HPDE6-E6E7 (cell line): ENCODE results near the gene AFAP1L2.

Experiments used
- DNase-seq: peaks from one replicate; pipeline ENCODE4 v3.0.0; 2011; ENCODE audit warnings: missing footprints; ENCODE audit errors: extremely low spot score

The AFAP1L2 gene, protein sequence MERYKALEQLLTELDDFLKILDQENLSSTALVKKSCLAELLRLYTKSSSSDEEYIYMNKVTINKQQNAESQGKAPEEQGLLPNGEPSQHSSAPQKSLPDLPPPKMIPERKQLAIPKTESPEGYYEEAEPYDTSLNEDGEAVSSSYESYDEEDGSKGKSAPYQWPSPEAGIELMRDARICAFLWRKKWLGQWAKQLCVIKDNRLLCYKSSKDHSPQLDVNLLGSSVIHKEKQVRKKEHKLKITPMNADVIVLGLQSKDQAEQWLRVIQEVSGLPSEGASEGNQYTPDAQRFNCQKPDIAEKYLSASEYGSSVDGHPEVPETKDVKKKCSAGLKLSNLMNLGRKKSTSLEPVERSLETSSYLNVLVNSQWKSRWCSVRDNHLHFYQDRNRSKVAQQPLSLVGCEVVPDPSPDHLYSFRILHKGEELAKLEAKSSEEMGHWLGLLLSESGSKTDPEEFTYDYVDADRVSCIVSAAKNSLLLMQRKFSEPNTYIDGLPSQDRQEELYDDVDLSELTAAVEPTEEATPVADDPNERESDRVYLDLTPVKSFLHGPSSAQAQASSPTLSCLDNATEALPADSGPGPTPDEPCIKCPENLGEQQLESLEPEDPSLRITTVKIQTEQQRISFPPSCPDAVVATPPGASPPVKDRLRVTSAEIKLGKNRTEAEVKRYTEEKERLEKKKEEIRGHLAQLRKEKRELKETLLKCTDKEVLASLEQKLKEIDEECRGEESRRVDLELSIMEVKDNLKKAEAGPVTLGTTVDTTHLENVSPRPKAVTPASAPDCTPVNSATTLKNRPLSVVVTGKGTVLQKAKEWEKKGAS

DNA sequence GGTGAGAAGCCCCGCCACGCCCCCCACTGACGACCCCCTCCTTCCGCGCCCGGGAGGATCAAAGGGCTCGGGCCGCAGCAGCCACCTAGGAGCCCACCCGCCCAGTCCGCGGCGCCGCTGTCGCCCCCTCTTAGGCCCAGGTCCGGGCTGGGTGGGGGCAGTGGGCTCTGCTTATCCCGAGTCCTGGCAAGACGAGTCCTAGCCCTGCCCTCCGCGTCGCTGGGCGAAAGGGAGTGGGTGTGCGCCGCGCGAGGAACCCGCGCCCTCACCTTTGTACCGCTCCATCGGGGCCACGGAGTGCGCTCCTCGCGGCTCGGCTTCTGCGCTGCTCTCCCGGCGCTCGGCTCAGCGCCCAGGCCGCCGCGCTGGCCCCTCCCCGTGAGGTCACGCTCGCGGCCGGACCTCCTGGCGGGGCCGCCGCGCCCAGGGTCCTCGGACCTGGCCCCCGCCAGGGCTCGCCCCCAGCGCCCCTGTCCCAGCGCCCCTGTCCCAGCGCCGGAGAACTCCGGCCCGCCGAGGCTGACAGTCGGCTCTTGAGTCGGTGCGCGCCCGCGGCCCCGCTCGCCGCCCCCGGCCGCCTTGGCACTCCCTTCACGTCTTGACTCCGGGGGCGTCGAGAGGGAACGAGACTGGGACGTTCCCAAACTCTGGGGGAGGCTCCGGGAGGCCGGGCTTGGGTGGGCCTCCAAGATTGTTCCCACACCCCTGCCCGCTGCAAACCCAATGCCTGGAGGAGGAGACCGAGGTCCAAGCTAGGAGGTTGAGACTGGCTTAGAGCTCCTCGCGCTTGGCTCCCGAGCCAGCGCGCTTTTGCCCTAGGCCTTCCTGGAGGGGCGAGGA lies at the start of gene AFAP1L2:
Gene AFAP1L2 (minus strand): TSS at position 332 of the 840 bp plus-strand sequence. CDS start 47 bp downstream, at position 285.
- DNase-seq: no peak

DNA sequence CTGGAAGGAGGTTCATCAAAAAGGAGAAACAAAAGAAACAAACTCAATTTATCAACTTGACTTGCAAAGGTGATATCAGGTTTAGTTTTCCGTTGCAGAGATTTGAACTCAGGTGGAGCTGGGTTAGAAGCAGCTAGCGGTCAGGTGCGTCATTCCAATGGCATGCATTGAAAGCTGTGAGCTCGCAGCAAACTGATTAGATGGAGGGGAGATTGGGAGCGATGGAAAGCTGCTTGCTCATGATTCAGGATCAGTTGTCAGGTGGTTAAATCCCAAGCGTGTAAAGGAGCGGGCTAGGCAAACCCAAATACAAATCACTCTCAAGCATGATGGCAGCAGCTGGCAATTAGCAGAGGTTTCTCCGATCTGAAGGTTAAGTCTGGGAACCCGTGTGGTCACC lies 49.3 kb upstream of the AFAP1L2 start:
- DNase-seq: no peak

DNA sequence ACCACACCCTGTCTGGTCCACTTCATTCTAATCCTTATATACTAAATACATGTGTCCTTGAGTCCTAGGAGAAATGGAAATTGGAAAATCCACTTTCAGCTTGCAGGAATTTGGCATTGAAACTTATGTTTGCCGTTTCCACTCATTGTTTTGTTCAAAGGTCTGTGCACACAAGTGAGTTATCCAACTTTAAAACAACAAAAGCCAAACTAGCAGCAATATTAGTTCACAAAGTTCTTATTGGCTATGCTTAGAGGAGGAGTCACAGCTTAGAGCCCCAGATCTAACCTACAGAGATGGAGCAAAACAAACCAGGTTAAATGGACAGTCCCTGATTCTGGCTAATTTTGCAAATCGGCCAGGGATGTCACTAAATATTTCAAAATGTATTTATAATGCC lies 44.6 kb upstream of the AFAP1L2 start:
- DNase-seq: no peak

DNA sequence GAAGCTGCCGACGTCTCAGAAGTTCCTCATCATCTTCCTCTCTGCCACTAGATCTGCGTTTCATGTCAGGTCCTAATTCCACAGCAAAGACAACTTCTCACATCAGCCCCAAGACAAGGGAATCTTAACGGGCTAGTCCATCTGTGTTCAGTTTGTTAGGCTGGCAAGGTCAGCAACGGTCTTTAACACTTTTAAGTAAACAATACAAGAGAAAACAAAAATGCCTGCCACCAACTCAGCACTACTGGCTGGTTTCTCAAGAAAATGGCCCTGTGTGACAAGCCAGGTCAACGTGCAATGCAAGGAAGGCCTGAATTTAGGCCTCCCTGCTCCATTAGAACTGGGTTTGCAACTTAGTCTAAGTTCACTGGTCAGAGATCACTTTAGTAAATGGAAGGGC lies 41.0 kb upstream of the AFAP1L2 start:
- no peak for DNase-seq

DNA sequence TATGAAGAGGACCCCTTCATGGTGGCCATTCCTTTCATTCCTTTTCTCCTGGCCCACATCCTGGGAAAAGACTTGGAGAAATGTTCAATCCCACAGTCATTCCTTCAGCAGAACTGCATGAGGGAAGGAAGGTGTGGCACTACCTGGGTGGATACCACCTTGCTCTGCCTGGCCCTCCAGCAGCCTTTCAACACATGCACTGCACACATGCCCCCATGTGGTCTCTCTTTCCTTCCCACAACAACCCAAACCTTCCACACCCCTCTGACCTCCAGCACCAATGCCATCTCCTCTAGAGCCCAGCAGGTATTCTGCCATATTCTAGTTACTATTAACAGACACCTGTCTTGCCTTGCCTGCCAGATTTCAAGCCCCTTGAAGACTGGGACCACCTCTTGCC lies 40.5 kb upstream of the AFAP1L2 start:
- no peak for DNase-seq

DNA sequence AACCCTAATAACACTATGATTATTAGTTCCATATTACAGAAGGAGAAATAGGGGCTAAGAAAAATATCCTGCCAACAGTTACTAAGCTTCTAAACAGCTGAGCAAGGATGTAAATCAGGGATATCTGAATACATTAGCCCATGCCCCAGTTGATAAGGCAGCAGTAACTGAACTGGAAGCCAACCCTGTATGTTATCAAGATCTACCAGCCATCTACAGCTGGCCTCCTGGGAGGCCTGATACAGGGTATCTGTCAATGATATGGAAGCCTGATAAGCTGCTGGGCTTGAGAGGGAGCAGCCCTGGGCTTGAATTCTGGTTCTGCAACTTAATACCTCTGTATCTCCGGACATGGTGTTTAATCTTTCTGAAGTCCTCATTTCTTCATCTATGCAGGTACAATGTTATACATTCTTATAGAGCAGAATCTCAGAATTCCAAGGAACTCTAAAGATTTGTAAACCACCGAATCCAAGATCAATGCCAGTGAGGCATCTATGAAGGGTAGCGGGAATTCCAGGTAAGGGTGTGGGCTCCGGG lies 37.9 kb upstream of the AFAP1L2 start:
- no peak for DNase-seq

DNA sequence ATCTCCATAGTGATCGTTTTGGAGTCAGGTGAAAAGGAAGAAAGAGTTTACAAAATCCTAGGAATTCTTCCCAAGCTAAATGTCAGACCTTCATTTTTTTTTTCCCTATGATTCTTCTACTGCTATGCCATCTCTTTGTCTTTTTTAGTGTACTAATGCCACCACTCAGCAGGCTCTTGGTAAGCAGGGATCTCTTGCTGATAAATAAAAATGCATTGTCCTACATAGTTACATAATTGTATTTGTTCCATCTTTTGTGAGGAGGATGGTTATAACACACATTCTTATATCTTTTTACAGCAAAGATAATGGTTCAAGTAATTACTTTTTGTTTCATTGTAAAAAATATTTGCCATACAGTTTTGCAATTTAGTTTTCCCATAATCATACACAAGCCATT lies 36.8 kb upstream of the AFAP1L2 start:
- DNase-seq: no peak

DNA sequence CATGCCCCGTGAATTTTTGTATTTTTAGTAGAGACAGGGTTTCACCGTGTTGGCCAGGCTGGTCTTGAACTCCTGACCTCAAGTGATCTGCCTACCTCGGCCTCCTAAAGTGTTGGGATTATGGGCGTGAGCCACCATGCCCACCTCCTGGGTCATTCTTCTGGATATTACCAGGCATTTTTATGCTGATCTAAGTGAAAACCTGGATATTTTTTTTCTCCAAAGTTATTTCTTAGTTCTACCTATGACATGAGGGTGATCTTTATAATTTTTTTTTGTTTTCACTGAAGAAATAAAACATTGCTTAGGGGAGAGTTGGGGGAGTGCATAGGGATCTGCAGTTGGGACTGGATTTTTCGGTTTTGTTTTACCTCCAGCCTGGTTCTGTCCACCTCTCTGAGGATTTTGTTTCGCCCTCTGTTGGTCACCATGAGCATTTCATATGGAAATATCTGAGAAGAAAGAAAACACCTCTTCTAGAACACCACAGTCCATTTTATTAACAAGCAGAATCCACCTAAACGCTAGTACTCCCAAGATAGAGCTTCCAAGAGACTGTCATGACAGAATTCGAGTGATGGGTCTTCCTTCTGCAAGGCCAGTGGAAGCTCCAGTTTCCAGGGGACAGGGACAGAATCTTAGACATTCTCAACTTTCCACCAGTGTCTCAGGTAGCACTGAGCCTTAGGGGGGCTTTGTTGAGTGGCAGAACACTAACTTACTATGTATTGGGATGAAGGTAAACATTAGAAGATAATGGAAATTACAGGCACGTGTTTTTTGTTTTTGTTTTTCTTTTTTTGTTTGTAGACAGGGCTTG lies 33.4 kb upstream of the AFAP1L2 start:
- peak; percentile 27 for DNase-seq

DNA sequence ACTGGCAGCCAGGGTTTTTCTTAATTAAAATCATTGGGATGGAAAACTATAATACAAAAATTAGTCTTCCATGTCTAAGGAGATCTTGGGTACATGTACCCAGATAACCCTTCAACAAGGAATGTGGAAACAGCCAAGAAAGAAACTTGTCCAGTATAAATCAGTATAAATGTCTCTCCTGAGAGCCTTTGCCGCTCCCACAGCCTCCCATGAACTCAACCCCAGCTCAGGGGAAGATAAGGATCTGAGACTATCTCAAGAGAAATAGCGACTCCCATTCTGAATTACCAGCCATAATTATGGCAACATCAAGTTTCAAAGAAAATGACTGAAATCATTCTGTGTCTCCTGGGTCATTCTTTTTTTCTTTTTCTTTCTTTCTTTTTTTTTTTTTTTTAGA lies 32.6 kb upstream of the AFAP1L2 start:
- DNase-seq: no peak

DNA sequence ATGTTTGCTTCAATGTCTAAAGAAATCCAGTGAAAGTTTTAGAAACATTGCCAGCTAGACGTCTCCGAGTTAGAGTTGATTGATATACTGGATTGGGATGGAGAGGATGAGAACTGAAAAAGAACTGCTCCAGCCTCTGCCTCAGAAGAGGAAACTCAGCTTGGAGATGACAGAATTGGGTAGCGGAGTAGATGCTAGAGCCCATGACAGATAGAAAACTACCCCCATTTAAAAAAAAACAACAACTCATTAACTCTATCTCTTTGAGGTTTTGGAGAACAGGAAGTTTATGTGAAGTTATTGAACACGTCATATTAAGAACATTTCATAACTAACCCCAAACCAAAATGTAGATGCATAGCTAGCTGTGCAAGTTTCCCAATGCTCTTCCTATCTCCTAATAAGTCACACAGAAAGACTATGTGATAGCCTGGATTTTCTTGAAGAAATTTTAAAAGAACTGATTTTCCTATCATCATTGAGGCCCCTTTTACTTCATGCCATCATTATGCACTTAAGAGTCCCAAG lies 28.3 kb upstream of the AFAP1L2 start:
- DNase-seq: no peak

DNA sequence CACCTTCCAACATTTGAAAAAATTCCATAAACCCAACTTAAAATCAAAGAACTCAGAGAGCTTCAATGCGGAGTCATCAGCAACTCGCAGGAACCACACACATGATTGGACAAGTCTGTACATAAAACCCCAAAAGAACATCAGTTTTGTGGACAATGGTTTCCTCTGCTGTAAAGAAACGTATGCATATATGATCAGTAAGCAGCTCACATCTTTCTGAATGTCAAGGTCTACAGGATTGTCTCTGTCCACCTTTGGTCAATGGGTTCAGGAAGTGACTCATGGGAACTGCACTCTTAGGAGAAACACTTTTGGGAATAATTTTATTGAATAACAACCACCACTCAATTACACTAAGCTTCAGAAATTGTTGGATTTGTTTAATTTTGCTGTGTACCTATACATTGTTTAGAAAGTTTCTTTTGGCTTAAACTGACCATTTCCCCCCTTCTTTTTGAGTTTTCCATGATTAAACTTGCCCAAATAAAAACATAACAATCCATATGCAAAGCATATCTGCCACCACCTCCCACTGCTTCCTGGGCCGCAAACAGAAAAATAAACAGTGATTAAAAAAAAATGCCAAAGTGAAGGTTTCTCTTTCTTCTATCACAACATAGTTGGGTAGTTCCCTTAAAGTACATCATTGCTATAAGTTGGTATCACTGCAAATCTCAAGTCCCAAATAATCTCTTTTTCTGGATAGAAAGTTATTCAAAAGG lies 27.3 kb upstream of the AFAP1L2 start:
- DNase-seq: no peak

DNA sequence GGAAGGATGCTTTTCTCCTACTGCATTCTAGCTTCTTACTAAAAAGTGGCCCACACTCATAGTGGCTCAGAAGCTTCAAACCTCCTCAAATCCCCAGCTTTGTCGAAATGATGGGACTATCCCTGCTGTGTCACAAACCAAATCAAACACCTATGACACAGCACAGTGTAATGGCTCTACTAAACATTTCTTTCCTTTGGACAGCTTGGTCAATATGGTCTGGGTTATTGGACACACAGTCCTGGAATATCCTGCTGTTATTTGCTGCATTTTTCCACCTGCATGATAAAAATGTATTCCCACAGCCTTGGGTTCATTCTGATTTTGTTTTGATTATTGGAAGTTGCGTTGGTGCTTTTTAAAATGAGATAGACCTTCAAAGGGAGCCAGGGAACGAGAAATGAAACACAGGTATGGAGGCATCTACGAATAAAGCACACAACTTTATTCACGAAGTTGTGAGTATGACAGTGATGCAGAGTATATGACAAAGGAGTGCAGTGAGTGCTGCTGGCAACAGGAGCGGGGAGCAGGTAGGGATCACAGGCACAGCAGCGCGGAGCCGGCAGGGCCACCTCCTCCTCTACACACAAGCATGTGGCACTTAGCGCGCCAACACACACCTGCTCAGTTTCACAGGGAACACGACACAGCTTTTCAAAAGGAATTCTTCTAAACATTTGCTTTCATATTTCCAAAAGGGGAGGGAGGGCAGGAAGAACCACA lies 26.5 kb upstream of the AFAP1L2 start:
- DNase-seq: no peak

DNA sequence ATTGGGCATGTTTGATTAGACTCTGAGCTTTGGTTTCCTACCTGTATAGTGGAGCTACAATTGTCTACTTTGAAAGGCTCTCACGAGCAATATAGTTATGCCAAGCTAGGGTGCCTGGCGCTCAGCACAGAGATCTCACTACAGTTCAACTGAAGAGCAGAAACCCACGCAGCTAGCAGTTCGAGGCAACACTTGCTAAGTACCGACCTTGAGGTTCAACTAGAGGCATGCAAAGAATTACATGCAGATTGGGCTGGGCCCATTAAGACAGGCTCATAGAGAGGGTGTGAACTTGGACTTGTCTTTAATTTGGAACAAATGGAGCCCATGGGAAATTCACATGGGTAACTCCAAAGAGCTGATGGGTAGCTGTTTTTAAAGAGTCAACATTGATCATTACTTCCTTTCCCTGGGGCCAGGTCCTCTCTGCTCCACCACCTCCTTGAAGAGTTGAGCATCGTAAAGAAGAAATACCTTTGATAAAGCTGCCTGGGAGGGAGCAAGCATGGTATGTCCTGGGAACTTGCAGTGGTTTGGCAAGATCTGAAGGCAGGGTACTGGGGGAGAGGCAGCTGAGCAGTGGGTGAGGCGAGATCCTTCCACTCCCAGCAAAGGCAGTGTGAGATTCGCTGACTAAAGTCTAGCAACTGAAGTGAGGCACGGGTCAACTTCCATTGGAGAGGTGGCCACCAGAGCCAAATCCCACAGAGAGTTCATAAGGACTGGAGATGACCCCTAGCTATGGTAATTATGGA lies 25.5 kb upstream of the AFAP1L2 start:
- DNase-seq: no peak

DNA sequence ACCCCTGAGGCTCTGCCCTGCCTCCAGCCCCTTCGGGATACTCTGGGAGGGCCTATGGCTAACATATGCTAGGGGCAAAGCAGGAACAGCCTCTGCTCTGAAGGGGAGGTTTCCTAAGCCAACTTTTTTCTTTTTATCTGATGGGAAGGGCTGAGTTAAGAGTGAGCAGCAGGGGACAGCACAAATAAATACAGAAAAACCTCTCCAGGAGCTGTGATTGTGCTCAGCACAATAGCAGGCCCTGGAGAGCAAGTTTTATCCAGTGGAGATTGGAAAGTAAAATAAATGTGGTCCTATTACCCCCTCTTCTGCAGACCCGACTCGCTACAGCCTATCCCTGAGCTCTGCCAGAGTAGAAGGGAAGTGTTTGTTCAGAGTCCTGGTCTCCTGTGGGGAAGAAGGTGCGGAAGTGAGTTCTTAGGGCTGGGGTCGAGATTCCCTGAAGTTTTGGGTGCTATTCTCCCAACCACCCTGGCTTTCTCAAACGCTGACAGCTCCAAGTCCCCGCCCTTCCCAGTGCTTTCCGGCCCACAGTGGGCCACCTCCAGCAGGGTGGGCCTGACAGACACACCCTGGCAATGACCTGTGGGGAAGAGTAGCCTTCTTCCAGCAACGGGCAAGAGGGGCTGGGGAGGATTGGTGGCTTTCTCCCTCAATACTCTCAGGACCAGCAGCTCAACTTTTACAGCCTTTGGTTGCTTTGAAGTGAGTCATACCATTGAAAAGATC lies 23.0 kb upstream of the AFAP1L2 start:
- no peak for DNase-seq

DNA sequence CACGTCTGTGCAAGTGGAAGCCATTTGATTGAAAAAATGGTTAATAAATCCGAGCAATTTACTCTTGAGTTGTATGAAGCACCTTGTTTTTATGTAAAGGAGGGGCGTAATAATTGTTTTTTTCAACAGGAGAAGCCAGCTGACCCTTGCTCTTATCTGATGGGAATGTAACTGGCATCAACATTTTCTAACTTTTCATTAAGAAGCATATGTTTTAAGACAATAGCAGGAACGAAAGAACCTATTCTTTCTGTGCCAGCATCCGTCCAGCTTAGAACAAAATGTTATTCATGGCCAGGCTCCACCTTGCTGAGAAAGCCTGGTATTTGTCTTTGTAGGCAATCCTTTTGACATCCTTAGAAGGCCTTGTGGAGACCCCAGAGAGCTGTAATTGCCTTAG lies 22.2 kb upstream of the AFAP1L2 start:
- no peak for DNase-seq

DNA sequence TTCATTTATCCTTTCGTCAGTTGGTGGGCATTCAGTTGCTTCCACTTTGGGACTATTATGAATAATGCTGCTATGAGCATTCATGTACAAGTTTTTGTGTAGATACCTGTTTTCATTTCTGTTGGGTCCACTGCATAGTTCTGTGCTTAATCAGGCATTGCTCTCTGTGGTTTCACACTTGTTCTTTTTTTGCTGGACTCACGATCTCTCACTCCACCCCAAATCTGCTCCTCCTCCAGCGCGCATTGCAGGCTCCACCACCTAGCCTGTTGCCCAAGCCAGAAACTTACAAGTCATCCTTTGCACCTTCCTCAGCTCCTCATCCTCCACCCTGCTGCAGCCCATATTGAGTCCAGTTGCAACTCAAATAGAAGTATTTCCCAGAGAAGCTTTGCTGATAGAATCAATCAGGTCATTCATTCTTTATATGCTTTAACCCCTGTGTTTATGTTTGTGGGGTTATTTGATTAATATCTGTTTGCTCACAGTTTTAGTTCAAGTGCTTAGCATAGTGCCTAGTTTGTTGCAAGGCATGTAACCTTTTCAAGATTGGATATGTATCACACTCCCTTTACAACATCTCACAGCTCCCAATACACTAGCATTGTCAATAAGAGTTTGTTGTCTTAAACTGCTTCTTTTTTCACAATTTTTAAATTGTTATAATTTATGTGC lies 16.6 kb upstream of the AFAP1L2 start:
- no peak for DNase-seq

DNA sequence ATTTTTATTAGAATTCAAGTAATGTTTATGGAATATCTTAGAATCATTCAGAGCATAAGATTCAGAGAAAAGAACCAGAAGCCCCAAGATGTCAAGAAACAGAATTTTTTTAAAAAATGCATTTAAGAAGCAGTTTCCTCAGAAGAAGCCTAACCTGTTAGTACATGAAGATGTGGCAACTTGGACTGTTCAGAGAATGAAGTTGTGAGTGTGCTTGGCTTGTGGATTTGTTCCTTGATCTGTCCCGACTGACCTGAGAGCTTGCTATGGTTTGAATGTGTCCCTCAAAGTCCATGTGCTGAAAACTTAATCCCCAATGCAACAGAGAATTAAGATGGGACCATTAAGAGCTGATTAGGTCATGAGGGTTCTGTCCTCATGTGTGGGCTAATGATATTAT lies 13.8 kb upstream of the AFAP1L2 start:
- no peak for DNase-seq
